Right lobe of liver (tissue), 6 donors: ENCODE data around the gene H6PD. TPM values are rescaled to one million over a fixed set of nuclear protein-coding genes. Genes with fewer than 3 reads are reported as not detected.

Experiments used
- ATAC-seq, 4 donors: fragments of 200-7000 bp; cut with Tn5 transposase; one replicate each; pipeline ENCODE4 v1.9.1; 2020; ENCODE audit warnings: mild to moderate bottlenecking in 4 of 4, moderate library complexity in 4 of 4
- DNase-seq, 3 donors: peaks; one replicate each; pipeline ENCODE4 v3.0.0-alpha.2; 2020
- H3K27ac ChIP-seq, 3 donors: fragments of 200-600 bp; one replicate each; pipeline ENCODE4 v1.8.0; 2022
- H3K27me3 ChIP-seq, 2 donors: fragments of 200-600 bp; one replicate each; pipeline ENCODE4 v1.8.0; 2022
- H3K36me3 ChIP-seq, 4 donors: fragments of 200-600 bp; sonication (generic) in 1 of 4; one replicate each; pipeline versions ENCODE4 v1.5.1 to v1.8.0; 2017 to 2022; ENCODE audit warnings: control low read depth in 1 of 4
- H3K4me1 ChIP-seq, 4 donors: fragments of 200-600 bp; sonication (generic) in 1 of 4; one replicate each; pipeline versions ENCODE4 v1.5.1 to v1.8.0; 2017 to 2022; ENCODE audit warnings: control low read depth in 1 of 4
- H3K4me3 ChIP-seq, 3 donors: fragments of 200-600 bp; one replicate each; pipeline ENCODE4 v1.8.0; 2022
- H3K9me3 ChIP-seq, 4 donors: fragments of 200-600 bp; sonication (generic) in 1 of 4; one replicate each; pipeline versions ENCODE4 v1.5.1 to v1.8.0; 2017 to 2022; ENCODE audit warnings: control low read depth in 1 of 4
- CTCF ChIP-seq, 4 donors: fragments of 200-600 bp in 3 of 4; fragments of 450-650 bp in 1 of 4; IDR thresholded peaks; one replicate each; pipeline versions ENCODE4 v1.5.1 to v1.8.0; 2016 to 2022; ENCODE audit warnings: antibody characterized with exemption in 4 of 4, mild to moderate bottlenecking in 2 of 4
- POLR2A ChIP-seq: fragments of 450-650 bp; IDR thresholded peaks from one replicate; pipeline ENCODE4 v1.6.1; 2017; ENCODE audit warnings: antibody characterized with exemption, mild to moderate bottlenecking
- WGBS: methylation state at CpG from one replicate; pipeline ENCODE4 v1.1.6; 2018; ENCODE audit warnings: low coverage, low lambda C conversion rate; ENCODE audit not compliant: insufficient coverage; ENCODE audit errors: missing lambda C conversion rate; 5-methylcytosine and 5-hydroxymethylcytosine counted together
- intact Hi-C, 2 donors: fragments of 100-400 bp; cut with DNase I; formaldehyde crosslinking; loops; one replicate each; pipeline versions ENCODE4 v1.11.2 to v1.14.1; 2022
- total RNA-seq, 6 experiments: library from RNA; depleted of rRNA in 2 of 6; stranded (reverse); fragments of >200 nt in 2 of 6; fragmentation: NEBNext Ultra II Directional in 3 of 6; extraction: Animal tissue kit (Norgen Biotek cat#: 25700) in 3 of 6; gene quantifications; one replicate each; pipeline versions ENCODE4 v1.1.0 to v1.2.4, GENCODE V29; 2016 to 2023
- donor health status: DM: no; HTN: yes; CAD: no.
- donor health status: DM: no; HTN: no; CAD: no.
- donor health status: DM: no; HTN: no; CAD: no.
- donor health status: DM: no; HTN: yes; CAD: no.
- donor health status: DM: no; HTN: yes; CAD: no.

H6PD gene
- total RNA-seq, 6 experiments from 2014 or later, result 102 to 158 (median 120) TPM

GRCh38 chr1:9294405-9294773 is 59.8 kb downstream of the H6PD start:
- TF ChIP-seq CTCF (IDR thresholded peaks at IDR 0.05) (no peak), POLR2A (peak; percentile 2)
- no peak for ATAC-seq
- Histone ChIP-seq H3K27ac (peak overlapping the region in 2 of 3 donors; percentile 9 to 89), H3K4me3 (peak overlapping the region; percentile 87 to 88 (median 87)), H3K9me3 (no peaks in the 10 kb centered on the region), H3K27me3 (no peaks in the 10 kb centered on the region), H3K4me1 (peaks cover 0 to 43% (median 13%) of the 10 kb centered on the region in 4 donors), H3K36me3 (no peaks in the 10 kb centered on the region)
- no peak for DNase-seq
- intact Hi-C loops, result no loop called here
- 11% methylated on average over 4 of the region's 6 CpGs for WGBS

- Histone ChIP-seq H3K36me3 (no peaks in the 10 kb centered on the region), H3K4me3 (peak overlapping the region; percentile 87 to 88 (median 87)), H3K27me3 (no peaks in the 10 kb centered on the region), H3K27ac (peak overlapping the region; percentile 9 to 89 (median 14)), H3K4me1 (peaks cover 0 to 40% (median 11%) of the 10 kb centered on the region in 4 donors), H3K9me3 (no peaks in the 10 kb centered on the region)
- TF ChIP-seq CTCF (IDR thresholded peaks at IDR 0.05), result no peak
- no peak for TF ChIP-seq POLR2A
- 28% methylated on average over 5 of the region's 10 CpGs for WGBS
- ATAC-seq (peak in 2 of 4 donors; percentile 1 to 3), DNase-seq (no peak)
- intact Hi-C loops, result no loop called here
These were observed 60.5 kb downstream of the H6PD start for GRCh38 chr1:9294910-9295636.

GRCh38 chr1:9295884-9296283 is 61.3 kb downstream of the H6PD start:
- Histone ChIP-seq H3K4me3 (no peak overlapping the region), H3K27ac (peak overlapping the region; percentile 6 to 26 (median 14)), H3K9me3 (no peaks in the 10 kb centered on the region), H3K4me1 (peaks cover 0 to 34% (median 7%) of the 10 kb centered on the region in 4 donors), H3K27me3 (no peaks in the 10 kb centered on the region), H3K36me3 (no peaks in the 10 kb centered on the region)
- no peak for TF ChIP-seq POLR2A
- no peak for TF ChIP-seq CTCF (IDR thresholded peaks at IDR 0.05)
- 71% methylated on average over 8 of the region's 9 CpGs for WGBS
- ATAC-seq (peak; percentile 1 to 51 (median 35)), DNase-seq (peak in 1 of 3 donors; percentile 65)
- intact Hi-C loops, result no loop called here

GRCh38 chr1:9296850-9297249 is 62.3 kb downstream of the H6PD start:
- DNase-seq (no peak), ATAC-seq (no peak)
- Histone ChIP-seq H3K36me3 (no peaks in the 10 kb centered on the region), H3K27me3 (no peaks in the 10 kb centered on the region), H3K4me1 (peaks cover 0 to 24% (median 7%) of the 10 kb centered on the region in 4 donors), H3K9me3 (no peaks in the 10 kb centered on the region), H3K4me3 (no peak overlapping the region), H3K27ac (no peak overlapping the region)
- TF ChIP-seq POLR2A, result no peak
- no peak for TF ChIP-seq CTCF (IDR thresholded peaks at IDR 0.05)
- WGBS, result 71% methylated on average over 4 of the region's 6 CpGs
- intact Hi-C loops, result no loop called here
